K562 (cell line): Measurements from ENCODE around the gene MTHFS. TPM values are rescaled to one million over a fixed set of nuclear protein-coding genes. Genes with fewer than 3 reads are reported as not detected.
A peak's percentile ranks its signal among the peaks of the same experiment; 100 is the strongest.
"Not testable (repeated sequence)": the region's sequence is repeated elsewhere in the genome, so short reads cannot be mapped to it uniquely, and the experiment has no call there.

Source experiments
- CBX5 ChIP-seq: IDR thresholded peaks from 2 replicates; pipeline ENCODE4 v1.6.1; 2014; ENCODE audit warnings: low read depth, borderline replicate concordance
- JUN ChIP-seq, 2 experiments: sonication (generic) in 1 of 2; formaldehyde crosslinking in 1 of 2; IDR thresholded peaks; 2 replicates each; pipeline versions ENCODE4 v1.6.1 to v1.8.0; 2012 to 2022; ENCODE audit warnings: borderline replicate concordance in 2 of 2, mild to moderate bottlenecking in 2 of 2, improper control_type of control experiment in 1 of 2, low read depth in 1 of 2, low read length in 1 of 2, missing genetic modification reagents in 1 of 2
- TRIM24 ChIP-seq, 2 experiments: fragments of 450-650 bp; IDR thresholded peaks; 2 replicates each; pipeline ENCODE4 v1.6.1; 2016
- ZEB2 ChIP-seq: fragments of 450-650 bp; IDR thresholded peaks from 2 replicates; pipeline ENCODE4 v1.6.1; 2016
- ZNF561 ChIP-seq: fragments of 450-650 bp; formaldehyde crosslinking; conservative IDR thresholded peaks from 2 replicates; pipeline ENCODE4 v1.4.0; 2020; ENCODE audit warnings: mild to moderate bottlenecking, moderate library complexity
- polyA plus RNA-seq, 8 experiments: library from polyadenylated mRNA; depleted of rRNA in 4 of 8; stranded (reverse) in 5 of 8; unstranded in 3 of 8; fragments of >200 nt; fragmentation: Nextera tagmentation in 2 of 8; fragmentation: Illumina TruSeq in 1 of 8; extraction: Ambion mirVana in 2 of 8; extraction: Trizol in 1 of 8; gene quantifications; 2 replicates each; pipeline versions ENCODE4 v1.2.1 to v1.2.3, GENCODE V29; 2011 to 2014; ENCODE audit warnings: inconsistent platforms in 1 of 8, missing spikeins in 1 of 8
- total RNA-seq, 7 experiments: library from RNA; depleted of rRNA in 6 of 7; stranded (reverse); fragments of >200 nt in 6 of 7; fragmentation: Illumina TruSeq in 2 of 7; extraction: Trizol in 2 of 7; gene quantifications; 2 replicates each; pipeline versions ENCODE4 v1.2.1 to v1.2.3, GENCODE V29; 2011 to 2021; ENCODE audit warnings: low replicate concordance in 1 of 7
- TF ChIP-seq, protein P1 (sequence below), 2 experiments: fragments of 450-650 bp; IDR thresholded peaks; 2 replicates each; pipeline ENCODE4 v1.6.1; 2016; ENCODE audit warnings: mild to moderate bottlenecking in 2 of 2, borderline replicate concordance in 1 of 2, low read depth in 1 of 2, moderate library complexity in 1 of 2
- TF ChIP-seq, protein P2 (sequence below): fragments of 250-450 bp; sonication (Bioruptor Pico); IDR thresholded peaks from 2 replicates; pipeline ENCODE4 v1.5.1; 2021; ENCODE audit warnings: mild to moderate bottlenecking

Gene MTHFS
- total and polyA plus RNA-seq, 9 of the 15 experiments (the other 6 are each of a cell fraction or from before 2014, with no cell fraction given) = 17.8 to 79.3 (median 41.7) TPM

DNA sequence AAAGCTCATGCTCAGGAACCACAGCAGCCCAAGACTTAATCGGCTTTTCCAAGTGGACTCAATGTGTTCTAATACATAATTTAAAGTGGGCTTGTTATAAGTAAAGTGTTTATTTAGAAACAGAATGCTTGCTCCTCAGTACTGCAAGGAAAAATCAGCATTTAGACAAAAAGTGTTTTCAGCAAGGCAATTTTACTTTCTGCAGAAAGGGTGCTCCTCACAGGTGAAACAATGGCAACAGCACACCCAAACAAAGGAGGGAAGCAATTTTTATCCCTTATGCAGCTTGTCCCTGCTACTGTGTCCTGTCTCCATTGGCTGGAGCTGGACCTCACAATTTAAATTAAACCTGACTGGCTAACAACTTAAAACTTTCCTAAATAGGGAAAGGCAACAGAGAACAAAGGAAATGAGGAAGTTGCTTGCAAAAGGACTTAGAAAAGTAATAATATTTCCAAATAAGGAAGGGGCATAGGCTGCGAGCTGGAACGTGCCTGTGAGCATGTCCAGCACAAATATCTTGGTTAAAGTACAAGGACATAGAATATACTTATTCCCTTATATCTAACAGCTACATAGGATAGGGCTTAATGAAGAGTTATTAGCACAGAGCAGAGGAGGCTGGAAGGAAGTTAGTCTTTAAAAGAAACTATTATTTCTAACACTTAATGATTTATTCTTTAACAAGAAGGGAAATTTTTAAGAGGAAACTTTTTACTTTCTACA lies 19.1 kb upstream of the MTHFS start (continued):
- TF ChIP-seq, protein P1, sequence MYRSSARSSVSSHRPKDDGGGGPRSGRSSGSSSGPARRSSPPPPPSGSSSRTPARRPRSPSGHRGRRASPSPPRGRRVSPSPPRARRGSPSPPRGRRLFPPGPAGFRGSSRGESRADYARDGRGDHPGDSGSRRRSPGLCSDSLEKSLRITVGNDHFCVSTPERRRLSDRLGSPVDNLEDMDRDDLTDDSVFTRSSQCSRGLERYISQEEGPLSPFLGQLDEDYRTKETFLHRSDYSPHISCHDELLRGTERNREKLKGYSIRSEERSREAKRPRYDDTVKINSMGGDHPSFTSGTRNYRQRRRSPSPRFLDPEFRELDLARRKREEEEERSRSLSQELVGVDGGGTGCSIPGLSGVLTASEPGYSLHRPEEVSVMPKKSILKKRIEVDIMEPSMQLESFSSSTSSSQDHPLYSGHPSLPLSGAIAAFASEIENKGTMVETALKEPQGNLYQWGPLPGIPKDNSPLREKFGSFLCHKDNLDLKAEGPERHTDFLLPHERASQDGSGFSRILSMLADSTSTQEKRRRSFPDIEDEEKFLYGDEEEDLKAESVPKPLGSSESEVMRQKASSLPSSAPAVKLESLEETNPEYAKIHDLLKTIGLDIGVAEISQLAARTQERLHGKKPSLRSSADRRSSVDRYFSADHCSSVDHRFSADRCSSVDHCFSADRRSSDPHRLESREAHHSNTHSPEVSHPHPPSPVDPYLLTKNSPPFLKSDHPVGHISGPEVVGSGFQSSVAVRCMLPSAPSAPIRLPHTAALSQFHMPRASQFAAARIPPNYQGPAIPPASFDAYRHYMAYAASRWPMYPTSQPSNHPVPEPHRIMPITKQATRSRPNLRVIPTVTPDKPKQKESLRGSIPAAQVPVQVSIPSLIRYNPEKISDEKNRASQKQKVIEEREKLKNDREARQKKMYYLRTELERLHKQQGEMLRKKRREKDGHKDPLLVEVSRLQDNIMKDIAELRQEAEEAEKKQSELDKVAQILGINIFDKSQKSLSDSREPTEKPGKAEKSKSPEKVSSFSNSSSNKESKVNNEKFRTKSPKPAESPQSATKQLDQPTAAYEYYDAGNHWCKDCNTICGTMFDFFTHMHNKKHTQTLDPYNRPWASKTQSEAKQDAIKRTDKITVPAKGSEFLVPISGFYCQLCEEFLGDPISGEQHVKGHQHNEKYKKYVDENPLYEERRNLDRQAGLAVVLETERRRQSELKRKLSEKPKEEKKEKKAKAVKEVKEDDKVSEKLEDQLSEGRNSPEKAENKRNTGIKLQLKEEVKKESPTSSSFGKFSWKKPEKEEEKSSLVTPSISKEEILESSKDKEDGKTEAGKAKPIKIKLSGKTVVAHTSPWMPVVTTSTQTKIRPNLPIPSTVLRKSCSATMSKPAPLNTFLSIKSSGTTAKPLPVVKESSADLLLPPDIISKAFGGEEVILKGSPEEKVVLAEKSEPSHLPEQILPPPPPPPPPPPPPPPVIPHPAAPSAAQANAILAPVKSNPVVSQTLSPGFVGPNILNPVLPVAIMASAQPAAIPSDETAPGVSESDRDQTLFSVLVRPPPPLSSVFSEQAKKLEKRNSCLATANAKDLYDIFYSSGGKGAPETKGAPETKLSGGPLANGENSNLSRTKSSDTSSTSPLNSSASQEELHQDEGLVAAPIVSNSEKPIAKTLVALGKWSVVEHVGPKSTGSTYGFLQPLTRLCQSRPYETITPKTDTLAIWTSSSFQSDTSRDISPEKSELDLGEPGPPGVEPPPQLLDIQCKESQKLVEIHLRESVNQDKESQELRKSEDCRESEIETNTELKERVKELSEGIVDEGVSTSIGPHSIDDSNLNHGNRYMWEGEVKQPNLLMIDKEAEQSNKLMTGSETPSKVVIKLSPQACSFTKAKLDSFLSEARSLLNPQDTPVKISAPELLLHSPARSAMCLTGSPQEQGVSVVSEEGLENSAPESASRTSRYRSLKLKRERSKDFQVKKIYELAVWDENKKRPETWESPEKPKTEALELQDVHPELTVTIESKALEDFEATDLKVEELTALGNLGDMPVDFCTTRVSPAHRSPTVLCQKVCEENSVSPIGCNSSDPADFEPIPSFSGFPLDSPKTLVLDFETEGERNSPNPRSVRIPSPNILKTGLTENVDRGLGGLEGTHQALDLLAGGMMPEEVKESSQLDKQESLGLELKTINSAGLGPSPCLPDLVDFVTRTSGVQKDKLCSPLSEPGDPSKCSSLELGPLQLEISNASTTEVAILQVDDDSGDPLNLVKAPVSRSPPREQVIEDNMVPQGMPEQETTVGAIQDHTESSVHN (IDR thresholded peaks at IDR 0.05; ENCODE audit: borderline replicate concordance in 1 of 2, low read depth in 1 of 2) = peak in 1 of 2 experiments; percentile 54; a peak in 1 of 4 replicates
- TF ChIP-seq CBX5 (peak; percentile 100), JUN (IDR thresholded peaks at IDR 0.05; ENCODE audit: borderline replicate concordance, low read depth, low read length) (0 out of 2 replicates have a peak, but pooled peaks have one; percentile 30), ZEB2 (peak; percentile 78), TRIM24 (IDR thresholded peaks at IDR 0.05) (peak; percentile 53 to 82; a peak in 3 of 4 replicates), ZNF561 (CRISPR knock-in tag) (peak; percentile 97)
- TF ChIP-seq JUN (CRISPR knock-in tag; IDR thresholded peaks at IDR 0.05; ENCODE audit: borderline replicate concordance) = not testable (repeated sequence)
- TF ChIP-seq, protein P2, sequence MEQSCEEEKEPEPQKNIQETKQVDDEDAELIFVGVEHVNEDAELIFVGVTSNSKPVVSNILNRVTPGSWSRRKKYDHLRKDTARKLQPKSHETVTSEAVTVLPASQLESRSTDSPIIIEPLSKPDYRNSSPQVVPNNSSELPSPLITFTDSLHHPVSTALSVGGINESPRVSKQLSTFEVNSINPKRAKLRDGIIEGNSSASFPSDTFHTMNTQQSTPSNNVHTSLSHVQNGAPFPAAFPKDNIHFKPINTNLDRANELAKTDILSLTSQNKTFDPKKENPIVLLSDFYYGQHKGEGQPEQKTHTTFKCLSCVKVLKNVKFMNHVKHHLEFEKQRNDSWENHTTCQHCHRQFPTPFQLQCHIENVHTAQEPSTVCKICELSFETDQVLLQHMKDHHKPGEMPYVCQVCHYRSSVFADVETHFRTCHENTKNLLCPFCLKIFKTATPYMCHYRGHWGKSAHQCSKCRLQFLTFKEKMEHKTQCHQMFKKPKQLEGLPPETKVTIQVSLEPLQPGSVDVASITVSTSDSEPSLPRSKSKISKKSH = peak; percentile 92
